B cell (primary cell): ENCODE data around the gene RNF224. TPM values are rescaled to one million over a fixed set of nuclear protein-coding genes. Genes with fewer than 3 reads are reported as not detected.

Source experiments
- ATAC-seq: fragments of 200-7000 bp; cut with Tn5 transposase; one replicate; pipeline ENCODE4 v1.10.0; 2021; ENCODE audit warnings: low read depth, mild to moderate bottlenecking, moderate number of reproducible peaks, moderate library complexity
- CTCF ChIA-PET: fragments of 350-600 bp; sonication (Branson Sonifier 250); formaldehyde crosslinking; loops from one replicate; lab custom pipeline; 2021; ENCODE audit warnings: antibody characterized with exemption, inconsistent platforms; lab: Charles Lee
- POLR2A ChIA-PET: fragments of 350-600 bp; sonication (Branson Sonifier 250); formaldehyde crosslinking; loops from one replicate; lab custom pipeline; 2021; ENCODE audit warnings: antibody characterized with exemption; lab: Charles Lee
- DNase-seq: peaks from one replicate; pipeline ENCODE4 v3.0.0; 2013
- H2AFZ ChIP-seq: 2 replicates; pipeline ENCODE4 v1.6.1; 2012; ENCODE audit warnings: mild to moderate bottlenecking, low read depth, low read length; ENCODE audit not compliant: insufficient read depth, poor library complexity, severe bottlenecking
- H3K27ac ChIP-seq, 2 donors: 1 replicate in 1 of 2; 2 replicates in 1 of 2; pipeline ENCODE4 v1.5.1; 2012 to 2013; ENCODE audit warnings: low read length in 2 of 2, mild to moderate bottlenecking in 2 of 2, moderate library complexity in 1 of 2
- H3K27me3 ChIP-seq, 4 experiments: fragments of 200-600 bp in 1 of 4; sonication (generic) in 1 of 4; replicated peaks in 1 of 4; 1 replicate in 2 of 4; 2 replicates in 2 of 4; pipeline versions ENCODE4 v1.6.1 to v1.7.0; 2013 to 2016; ENCODE audit warnings: low read length in 3 of 4, mild to moderate bottlenecking in 2 of 4, mixed read lengths in 1 of 4, moderate library complexity in 1 of 4; ENCODE audit not compliant: insufficient read depth in 4 of 4, control insufficient read depth in 3 of 4; ENCODE audit errors: control extremely low read depth in 1 of 4
- H3K36me3 ChIP-seq, 2 experiments: replicated peaks in 1 of 2; 1 replicate in 1 of 2; 2 replicates in 1 of 2; pipeline versions ENCODE4 v1.6.1 to v1.7.1; 2013; ENCODE audit warnings: low read length in 1 of 2; ENCODE audit not compliant: insufficient read depth in 2 of 2, control insufficient read depth in 1 of 2; ENCODE audit errors: control extremely low read depth in 1 of 2, extremely low read depth in 1 of 2
- H3K4me1 ChIP-seq, 2 donors: fragments of 200-600 bp in 1 of 2; sonication (generic) in 1 of 2; 1 replicate in 1 of 2; 2 replicates in 1 of 2; pipeline versions ENCODE4 v1.5.1 to v1.6.1; 2013 to 2017; ENCODE audit warnings: low read length in 2 of 2; ENCODE audit not compliant: control insufficient read depth in 2 of 2, insufficient read depth in 2 of 2
- H3K4me2 ChIP-seq: replicated peaks from 2 replicates; pipeline ENCODE3; 2012; ENCODE audit warnings: mild to moderate bottlenecking, low read depth, low read length; ENCODE audit not compliant: poor library complexity, severe bottlenecking
- H3K4me3 ChIP-seq, 5 experiments: fragments of 200-600 bp in 1 of 5; sonication (generic) in 1 of 5; 1 replicate in 3 of 5; 2 replicates in 2 of 5; pipeline versions ENCODE4 v1.5.1 to v1.7.0; 2011 to 2016; ENCODE audit warnings: low read length in 4 of 5, mild to moderate bottlenecking in 4 of 5, low read depth in 2 of 5, control low read depth in 1 of 5, moderate library complexity in 1 of 5; ENCODE audit not compliant: insufficient read depth in 1 of 5; ENCODE audit errors: control extremely low read depth in 1 of 5, extremely low read depth in 1 of 5
- H3K79me2 ChIP-seq: fragments of 200-600 bp; sonication (generic); one replicate; pipeline ENCODE4 v1.6.0; 2016; ENCODE audit warnings: low read length; ENCODE audit not compliant: control insufficient read depth, insufficient read depth
- H3K9ac ChIP-seq: fragments of 200-600 bp; sonication (generic); 2 replicates; pipeline ENCODE4 v1.6.1; 2017; ENCODE audit warnings: mild to moderate bottlenecking, low read length, moderate library complexity
- H3K9me3 ChIP-seq, 3 donors: one replicate each; pipeline versions ENCODE4 v1.6.1 to v1.7.1; 2013; ENCODE audit warnings: low read length in 2 of 3; ENCODE audit not compliant: control insufficient read depth in 2 of 3, insufficient read depth in 1 of 3; ENCODE audit errors: control extremely low read depth in 1 of 3
- H4K20me1 ChIP-seq: 2 replicates; pipeline ENCODE4 v1.6.0; 2012; ENCODE audit warnings: mild to moderate bottlenecking, low read length; ENCODE audit not compliant: insufficient read depth, control insufficient read depth, poor library complexity, severe bottlenecking
- H3K27ac Mint-ChIP-seq: one replicate; pipeline ENCODE4 v1.8.0; 2021; ENCODE audit warnings: mixed read lengths
- H3K27me3 Mint-ChIP-seq: one replicate; pipeline ENCODE4 v1.8.0; 2021; ENCODE audit warnings: mixed read lengths
- H3K4me1 Mint-ChIP-seq: one replicate; pipeline ENCODE4 v1.8.0; 2021; ENCODE audit warnings: mixed read lengths
- H3K4me3 Mint-ChIP-seq: one replicate; pipeline ENCODE4 v1.8.0; 2021; ENCODE audit warnings: mixed read lengths
- H3K9me3 Mint-ChIP-seq: one replicate; pipeline ENCODE4 v1.8.0; 2022; ENCODE audit warnings: mixed read lengths; ENCODE audit not compliant: insufficient read depth
- EZH2 ChIP-seq: IDR thresholded peaks from 2 replicates; pipeline ENCODE4 v1.6.1; 2012; ENCODE audit warnings: borderline replicate concordance, low read depth, mild to moderate bottlenecking, moderate library complexity, low read length; ENCODE audit not compliant: insufficient read depth, poor library complexity, severe bottlenecking
- WGBS: methylation state at CpG from one replicate; pipeline ENCODE4 v1.1.5; 2013; ENCODE audit warnings: missing lambda C conversion rate; ENCODE audit not compliant: insufficient coverage; 5-methylcytosine and 5-hydroxymethylcytosine counted together
- intact Hi-C: fragments of 100-400 bp; cut with micrococcal nuclease; formaldehyde crosslinking; loops from one replicate; pipeline ENCODE4 v1.10.0; 2022
- polyA plus RNA-seq: library from polyadenylated mRNA; depleted of rRNA; stranded (reverse); fragments of >200 nt; gene quantifications from 2 replicates; pipeline ENCODE4 v1.2.3, GENCODE V29; 2012
- total RNA-seq, 2 donors: library from RNA; stranded (reverse); fragments of 120-200 nt in 1 of 2; gene quantifications; 1 replicate in 1 of 2; 2 replicates in 1 of 2; pipeline versions ENCODE4 v1.2.3 to v1.2.4, GENCODE V29; 2013 to 2022
- TF ChIP-seq, protein P1 (sequence below): fragments of 200-600 bp; IDR thresholded peaks from one replicate; pipeline ENCODE4 v1.8.0; 2022; ENCODE audit warnings: antibody characterized with exemption, mild to moderate bottlenecking

The RNF224 gene
- total and polyA plus RNA-seq, 2 donors (not counting 1 experiment from before 2014, with no cell fraction given), result not detected

DNA sequence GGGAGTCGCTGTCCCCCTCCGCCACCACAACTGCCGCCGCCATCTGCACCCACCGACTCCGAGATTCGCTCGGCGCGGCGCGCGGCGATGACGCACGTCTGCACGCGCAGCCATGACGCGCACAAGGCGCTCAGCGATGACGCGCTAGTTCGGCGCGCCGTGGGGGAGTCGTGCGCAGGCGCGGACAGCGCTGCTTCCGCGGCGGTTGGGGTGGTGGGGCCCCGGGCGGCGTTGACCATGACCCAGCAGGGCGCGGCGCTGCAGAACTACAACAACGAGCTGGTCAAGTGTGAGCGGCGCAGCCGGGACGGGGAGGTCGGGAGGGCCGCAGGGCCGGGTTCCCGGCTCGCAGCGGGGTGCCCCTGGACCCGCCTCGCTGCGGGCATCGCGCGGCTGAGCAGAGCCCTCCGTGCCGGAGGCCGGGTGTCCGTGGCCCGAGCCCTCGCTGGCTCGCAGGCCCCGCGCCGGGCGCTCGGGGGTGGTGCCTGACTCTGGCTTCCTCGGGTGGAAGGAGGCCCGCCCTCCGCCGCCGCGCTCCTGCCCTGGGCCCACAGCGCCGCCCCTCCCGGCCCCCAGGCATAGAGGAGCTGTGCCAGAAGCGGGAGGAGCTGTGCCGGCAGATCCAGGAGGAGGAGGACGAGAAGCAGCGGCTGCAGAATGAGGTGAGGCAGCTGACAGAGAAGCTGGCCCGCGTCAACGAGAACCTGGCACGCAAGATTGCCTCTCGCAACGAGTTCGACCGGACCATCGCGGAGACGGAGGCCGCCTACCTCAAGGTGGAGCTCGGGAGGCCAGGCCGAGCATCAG is 38.6 kb upstream of the RNF224 start, which contains the start of the genes ANAPC2 and SSNA1:
ANAPC2 (minus strand) TSS at position 71 of the 807 bp plus-strand sequence; CDS start at position 43, 28 bp downstream.
SSNA1 (plus strand) TSS at position 187 of the 807 bp plus-strand sequence; CDS start at position 238, 51 bp downstream.
- Histone ChIP-seq H3K36me3 (peaks cover 0 to 43% of the 10 kb centered on the region in 2 experiments), H3K27me3 (no peaks in the 10 kb centered on the region), H3K27ac (peak within 1 kb of the TSS; percentile 78 to 90), H2AFZ (peak within 1 kb of the TSS; percentile 88), H3K79me2 (peaks cover 83% of the 10 kb centered on the region), H3K9me3 (peaks cover 0 to 3% (median 0%) of the 10 kb centered on the region in 3 donors), H3K4me3 (peak within 1 kb of the TSS; percentile 50 to 99 (median 98)), H3K4me1 (peaks cover 26 to 40% of the 10 kb centered on the region in 2 donors), H3K9ac (peak within 1 kb of the TSS; percentile 94), H3K4me2 (peak within 1 kb of the TSS; percentile 95), H4K20me1 (peaks cover 56% of the 10 kb centered on the region)
- under 1% methylated on average over 98 of the region's 98 CpGs for WGBS
- no peaks in the 10 kb centered on the region for H3K9me3 Mint-ChIP-seq
- intact Hi-C loops, result loop anchor here (1.0 to 5.0 kb wide), 7 partner anchors 12 to 61 kb away; partner anchors contain the start of genes NDOR1, RNF224, TMEM203 and TPRN
- peak within 1 kb of the TSS; percentile 96 for H3K4me3 Mint-ChIP-seq
- no peaks in the 10 kb centered on the region for H3K27me3 Mint-ChIP-seq
- DNase-seq, result peak; percentile 97
- ChIA-PET CTCF (interaction anchor here (0.7 to 4.0 kb wide), 14 partner anchors 10 to 142 kb away, joined by 3 to 42 read pairs (median 3); partner anchors contain the start of genes CYSRT1, DPP7, NPDC1 and RNF224), POLR2A (interaction anchor here (0.7 to 2.7 kb wide), 11 partner anchors 10 to 102 kb away, joined by 3 to 21 read pairs (median 7); partner anchors contain the start of genes MAN1B1, RNF208, TOR4A and TPRN)
- no peak for TF ChIP-seq EZH2
- TF ChIP-seq, protein P1, sequence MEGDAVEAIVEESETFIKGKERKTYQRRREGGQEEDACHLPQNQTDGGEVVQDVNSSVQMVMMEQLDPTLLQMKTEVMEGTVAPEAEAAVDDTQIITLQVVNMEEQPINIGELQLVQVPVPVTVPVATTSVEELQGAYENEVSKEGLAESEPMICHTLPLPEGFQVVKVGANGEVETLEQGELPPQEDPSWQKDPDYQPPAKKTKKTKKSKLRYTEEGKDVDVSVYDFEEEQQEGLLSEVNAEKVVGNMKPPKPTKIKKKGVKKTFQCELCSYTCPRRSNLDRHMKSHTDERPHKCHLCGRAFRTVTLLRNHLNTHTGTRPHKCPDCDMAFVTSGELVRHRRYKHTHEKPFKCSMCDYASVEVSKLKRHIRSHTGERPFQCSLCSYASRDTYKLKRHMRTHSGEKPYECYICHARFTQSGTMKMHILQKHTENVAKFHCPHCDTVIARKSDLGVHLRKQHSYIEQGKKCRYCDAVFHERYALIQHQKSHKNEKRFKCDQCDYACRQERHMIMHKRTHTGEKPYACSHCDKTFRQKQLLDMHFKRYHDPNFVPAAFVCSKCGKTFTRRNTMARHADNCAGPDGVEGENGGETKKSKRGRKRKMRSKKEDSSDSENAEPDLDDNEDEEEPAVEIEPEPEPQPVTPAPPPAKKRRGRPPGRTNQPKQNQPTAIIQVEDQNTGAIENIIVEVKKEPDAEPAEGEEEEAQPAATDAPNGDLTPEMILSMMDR, result peak; percentile 49
- H3K4me1 Mint-ChIP-seq, result peaks cover 36% of the 10 kb centered on the region
- ATAC-seq, result peak; percentile 84
- peak within 1 kb of the TSS; percentile 97 for H3K27ac Mint-ChIP-seq
